DMS153 treated with DMSO at 0.1 percent for 48 hours (cell line): ENCODE measurements around the gene CDKAL1.
"Not testable (repeated sequence)": the region's sequence is repeated elsewhere in the genome, so short reads cannot be mapped to it uniquely, and the experiment has no call there.

ENCODE experiments used
- DNase-seq: peaks from one replicate; lab custom pipeline; 2025; ENCODE audit not compliant: unreplicated experiment; lab: John Stamatoyannopoulos, UW

The CDKAL1 gene

GRCh38 chr6:20632696-20633095, 98.4 kb downstream of the CDKAL1 start:
- no peak for DNase-seq

DNA sequence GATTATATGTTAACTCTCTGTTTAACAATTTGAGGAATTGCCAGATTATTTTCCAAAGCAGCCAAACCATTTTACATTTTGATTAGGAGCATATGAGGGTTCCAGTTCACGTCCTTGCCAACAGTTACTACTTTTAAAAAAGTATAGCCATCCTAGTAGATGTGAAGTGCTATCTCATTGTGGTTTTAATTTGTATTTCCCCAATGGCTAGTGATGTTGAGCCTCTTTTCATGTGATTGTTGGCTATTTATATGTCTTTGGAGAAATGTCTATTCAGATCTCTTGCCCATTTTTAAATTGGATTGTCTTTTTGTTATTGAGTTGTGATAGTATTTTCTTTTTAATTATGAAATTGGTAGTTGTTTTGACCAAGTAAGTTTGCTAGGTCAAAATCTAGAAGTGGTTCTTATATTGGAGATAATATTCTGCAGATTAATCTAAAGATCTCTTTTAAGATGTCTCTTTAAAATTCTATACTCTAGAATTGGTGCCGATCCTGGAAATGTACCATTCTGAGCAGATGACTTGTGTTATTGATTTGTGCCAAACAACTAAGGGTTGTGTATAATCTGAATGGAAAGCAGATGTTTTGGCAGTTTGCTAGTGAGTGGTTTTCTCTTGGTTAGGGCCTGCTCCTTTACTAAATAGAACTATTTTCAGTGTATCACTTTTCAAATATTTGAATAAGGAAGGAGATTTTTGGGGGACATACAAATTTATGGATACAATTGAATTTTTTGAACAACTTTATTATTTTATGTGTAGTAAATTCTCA, 99.5 kb downstream of the CDKAL1 start:
- DNase-seq = no peak

- no peak for DNase-seq
These were observed 104.9 kb downstream of the CDKAL1 start for GRCh38 chr6:20639161-20639560.

DNA sequence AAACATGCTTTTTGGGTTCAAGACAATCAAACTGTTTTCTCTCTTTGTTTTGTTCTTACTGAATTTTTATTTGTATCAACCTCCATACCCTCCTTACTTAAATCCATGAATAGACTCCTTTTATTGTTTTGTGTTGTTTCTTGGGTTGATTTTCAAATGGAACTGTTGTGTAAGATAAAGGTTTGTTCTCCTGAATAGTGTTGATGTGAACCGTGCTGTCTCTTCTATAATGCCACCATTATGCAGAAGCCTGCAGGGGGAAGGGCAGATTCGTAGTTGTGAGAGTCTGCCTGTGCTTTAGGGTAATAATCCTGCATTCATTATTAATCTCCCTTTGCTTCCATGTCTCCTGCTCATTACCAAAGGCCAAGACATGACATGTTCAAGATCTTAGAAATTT, 105.9 kb downstream of the CDKAL1 start:
- DNase-seq = no peak

DNA sequence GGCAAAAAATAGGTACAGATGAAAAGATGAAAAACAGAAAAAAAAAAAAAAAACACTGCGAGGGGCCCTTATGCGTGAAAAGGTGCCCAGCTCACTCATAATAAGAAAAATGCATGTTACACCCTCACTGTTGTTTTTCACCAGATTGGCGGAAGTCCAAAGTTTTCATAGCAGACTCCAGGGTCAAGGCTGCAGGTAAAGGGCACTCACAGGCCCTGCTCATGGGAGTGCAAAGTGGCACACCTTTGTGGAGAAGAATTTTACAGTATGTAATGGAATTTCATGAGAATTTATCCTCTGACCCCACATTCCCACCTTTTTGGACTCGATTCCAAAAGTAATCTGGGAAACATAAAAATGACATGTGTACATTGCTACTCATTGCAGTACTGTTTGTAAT, 108.2 kb downstream of the CDKAL1 start:
- DNase-seq = no peak

- DNase-seq = no peak
These were observed 110.6 kb downstream of the CDKAL1 start for GRCh38 chr6:20644667-20645370.

- DNase-seq = not testable (repeated sequence)
These were observed 111.3 kb downstream of the CDKAL1 start for GRCh38 chr6:20645572-20645971.

- no peak for DNase-seq
These were observed 113.3 kb downstream of the CDKAL1 start for GRCh38 chr6:20647585-20647984.

DNA sequence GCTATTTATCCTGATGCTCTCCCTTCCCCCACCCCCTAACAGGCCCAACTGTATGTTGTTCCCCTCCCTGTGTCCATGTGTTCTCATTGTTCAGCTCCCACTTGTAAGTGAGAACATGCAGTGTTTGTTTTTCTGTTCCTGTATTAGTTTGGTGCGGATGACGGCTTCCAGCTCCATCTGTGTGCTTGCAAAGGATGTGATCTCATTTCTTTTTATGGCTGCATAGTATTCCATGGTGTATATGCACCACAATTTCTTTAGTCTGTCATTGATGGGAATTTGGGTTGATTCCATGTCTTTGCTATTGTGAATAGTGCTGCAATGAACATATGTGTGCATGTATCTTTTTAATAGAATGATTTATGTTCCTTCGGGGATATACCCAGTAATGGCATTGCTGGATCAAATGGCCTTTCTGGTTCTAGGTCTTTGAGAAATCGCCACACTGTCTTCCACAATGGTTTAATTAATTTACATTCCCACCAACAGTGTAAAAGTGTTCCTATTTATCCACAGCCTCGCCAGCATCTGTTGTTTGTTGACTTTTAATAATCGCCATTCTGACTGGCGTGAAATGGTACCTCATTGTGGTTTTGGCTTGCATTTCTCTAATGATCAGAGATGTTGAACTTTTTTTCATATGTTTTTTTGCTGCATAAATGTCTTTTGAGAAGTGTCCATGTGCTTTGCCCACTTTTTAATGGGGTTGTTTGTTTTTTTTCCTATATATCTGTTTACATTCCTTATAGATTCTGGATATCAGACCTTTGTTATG, 115.6 kb downstream of the CDKAL1 start:
- not testable (repeated sequence) for DNase-seq

DNA sequence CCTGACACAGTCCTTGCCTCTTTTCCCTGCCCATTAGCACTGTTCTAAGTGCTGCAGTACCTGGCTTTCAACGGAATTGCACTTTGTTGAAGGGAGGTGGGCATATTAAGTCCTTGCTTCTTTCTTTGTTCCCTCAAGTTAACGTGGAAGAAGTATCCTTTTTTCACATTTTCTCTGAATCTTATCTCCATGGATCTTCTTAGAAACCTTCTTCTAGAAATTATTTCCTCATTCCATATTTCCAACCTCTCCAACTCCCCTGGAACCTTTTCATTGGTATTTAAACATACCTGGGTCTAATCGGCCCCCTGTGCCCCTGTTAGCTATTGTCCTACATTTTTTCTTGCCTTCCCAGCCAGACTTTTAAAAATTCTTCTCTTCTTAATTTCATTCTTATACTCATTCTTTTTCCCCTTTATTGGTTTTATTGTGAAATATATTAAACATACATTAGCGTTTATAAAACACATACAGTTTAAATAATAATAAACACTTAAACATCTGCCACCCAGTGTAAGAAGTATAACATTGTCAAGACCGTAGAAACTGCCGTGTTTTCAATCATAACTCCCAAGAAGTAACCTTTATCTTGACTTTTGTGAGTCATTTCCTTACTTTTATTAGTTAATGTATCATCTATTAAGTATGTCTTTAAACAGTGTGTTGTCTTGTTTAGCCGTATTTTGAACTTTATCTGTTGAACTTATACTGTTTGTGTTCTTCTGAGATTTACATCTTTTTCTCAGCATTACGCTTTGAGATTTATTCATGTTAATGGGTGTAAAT, 118.2 kb downstream of the CDKAL1 start:
- no peak for DNase-seq

GRCh38 chr6:20653085-20653479, 118.8 kb downstream of the CDKAL1 start:
- DNase-seq = no peak

DNA sequence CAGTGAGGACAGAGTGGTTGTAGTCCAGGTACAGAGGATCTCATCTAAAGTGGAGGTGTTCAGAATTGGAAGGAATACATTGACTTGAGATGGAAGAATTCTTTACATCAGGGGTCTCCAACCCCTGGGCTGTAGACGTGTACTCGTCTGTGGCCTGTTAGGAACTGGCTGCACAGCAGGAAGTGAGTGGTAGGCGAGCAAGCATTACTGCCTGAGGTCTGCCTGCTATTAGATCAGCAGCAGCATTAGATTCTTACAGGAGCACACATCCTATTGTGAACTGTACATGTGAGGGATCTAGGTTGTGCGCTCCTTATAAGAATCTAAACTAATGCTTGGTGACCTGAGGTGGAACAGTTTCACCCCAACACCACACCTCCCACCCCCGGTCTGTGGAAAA, 121.1 kb downstream of the CDKAL1 start:
- DNase-seq = no peak

DNA sequence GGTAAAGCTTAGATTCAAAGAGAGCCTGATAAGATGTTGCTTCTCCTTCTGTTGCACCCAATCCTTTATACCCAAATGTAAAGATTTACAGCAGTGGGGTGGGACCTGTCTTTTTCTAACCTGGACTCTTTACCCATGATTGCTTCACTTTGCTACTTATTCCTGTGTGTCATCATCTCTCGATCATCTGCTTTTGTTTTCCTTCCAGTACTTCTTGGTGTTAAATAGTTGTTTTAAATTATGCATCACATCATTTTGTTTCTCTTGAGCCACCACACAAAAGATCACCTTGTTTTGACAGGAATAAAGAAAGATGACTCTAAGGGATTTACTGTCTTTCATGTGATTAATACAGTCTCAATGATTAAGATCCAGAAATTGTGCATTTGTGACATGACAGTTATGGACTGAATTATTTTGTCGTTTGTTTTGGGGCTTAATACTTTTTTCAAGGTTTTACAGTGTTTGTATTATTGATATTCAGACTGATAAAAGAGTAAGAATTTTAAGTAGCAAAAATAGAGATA, 123.1 kb downstream of the CDKAL1 start:
- DNase-seq = no peak

DNA sequence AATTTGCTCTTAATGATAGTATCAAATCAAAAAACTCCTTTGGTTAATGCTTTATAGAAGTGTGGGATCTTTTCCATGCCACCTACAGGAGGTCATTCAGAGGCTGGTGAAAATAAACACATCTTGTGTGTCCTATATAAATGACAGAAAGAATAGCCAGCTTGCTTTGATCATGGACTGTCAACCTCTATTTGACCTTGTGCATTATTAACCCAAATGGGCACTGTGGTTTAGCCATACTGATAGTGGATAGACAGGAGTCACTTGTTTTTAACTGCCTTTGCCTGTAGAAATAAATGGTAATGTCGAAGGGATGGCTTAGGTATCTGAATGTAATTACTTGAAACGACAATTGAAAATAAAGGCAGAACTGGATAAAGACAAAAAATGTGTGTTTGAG, 123.8 kb downstream of the CDKAL1 start:
- DNase-seq = no peak

DNA sequence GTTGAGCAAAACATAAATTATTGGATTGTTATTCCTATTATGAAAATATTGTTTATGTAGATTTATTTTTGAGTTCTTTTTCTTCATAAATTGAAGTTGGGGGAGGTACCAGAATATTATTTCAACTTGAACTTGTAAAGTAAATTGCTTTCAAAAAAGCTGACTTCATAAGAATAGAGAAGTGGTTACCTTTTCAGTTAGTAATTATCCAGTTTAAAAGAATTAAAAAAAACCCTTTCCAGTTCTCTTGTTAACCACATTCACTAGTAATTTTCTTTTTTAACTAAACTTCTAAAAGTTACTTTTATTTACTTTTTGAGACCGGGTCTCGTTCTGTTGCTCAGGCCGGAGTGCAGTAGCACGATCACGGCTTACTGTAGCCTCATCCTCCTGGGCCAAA, 124.3 kb downstream of the CDKAL1 start:
- no peak for DNase-seq

- DNase-seq = no peak
These were observed 126.3 kb downstream of the CDKAL1 start for GRCh38 chr6:20660534-20660933.

DNA sequence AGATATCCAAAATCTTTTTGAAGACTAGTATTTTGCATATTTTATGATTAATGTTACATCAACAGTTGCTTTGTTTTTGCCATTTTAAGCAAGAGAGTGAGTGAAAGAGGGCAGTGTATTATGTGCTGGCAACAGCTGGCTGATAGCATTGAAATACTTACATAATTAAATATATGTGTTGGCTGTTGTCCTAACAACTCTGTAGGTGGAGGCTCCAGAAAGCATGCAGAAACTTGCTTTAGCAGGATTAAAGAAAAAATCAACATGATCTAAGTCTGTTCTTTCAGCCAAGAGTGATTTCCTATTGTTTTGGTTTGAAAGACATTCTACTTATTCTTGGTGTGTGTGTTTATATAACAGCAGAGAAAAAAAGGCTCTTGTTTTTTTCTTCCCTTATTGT, 127.5 kb downstream of the CDKAL1 start:
- DNase-seq = peak; percentile 74

GRCh38 chr6:20664250-20664649, 130.0 kb downstream of the CDKAL1 start:
- no peak for DNase-seq

- DNase-seq = no peak
These were observed 131.0 kb downstream of the CDKAL1 start for GRCh38 chr6:20665290-20665689.

DNA sequence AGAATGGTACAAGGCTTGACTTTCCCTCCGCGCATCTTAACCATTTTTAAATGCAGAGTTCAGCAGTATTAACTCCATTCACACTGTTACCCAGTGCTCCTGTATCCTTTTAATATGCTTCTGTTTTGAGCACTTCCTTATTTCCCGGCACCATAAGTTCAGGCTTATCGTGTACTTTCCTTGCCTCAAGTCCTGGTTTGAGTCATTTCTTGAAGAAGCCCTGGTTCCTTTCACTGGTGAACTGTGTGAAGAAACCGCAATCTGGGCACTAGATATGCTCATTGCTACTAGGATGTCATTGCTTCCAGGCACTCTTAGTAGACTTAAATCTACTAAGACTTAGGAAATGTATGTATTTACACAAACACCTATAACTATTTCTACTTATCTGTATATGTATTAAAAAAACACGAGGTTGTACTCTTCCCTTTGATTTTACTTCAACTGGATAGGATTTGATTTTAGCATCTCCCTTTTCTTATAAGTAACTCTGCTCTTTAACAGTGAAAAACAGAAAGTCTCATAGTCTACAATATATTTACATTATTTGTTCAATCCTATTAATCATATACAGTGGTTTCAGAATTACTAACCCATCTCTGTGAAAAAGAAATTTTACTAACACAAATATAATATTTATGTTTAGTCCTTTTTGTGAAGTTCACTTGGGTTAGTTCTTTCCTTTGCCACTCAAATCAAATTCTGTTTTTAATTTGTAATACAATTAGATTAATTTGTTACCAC, 135.5 kb downstream of the CDKAL1 start:
- DNase-seq = no peak
